GM21576 (cell line): ENCODE data around the gene SV2B.

ENCODE experiments used
- ATAC-seq: cut with Tn5 transposase; IDR thresholded peaks from one replicate; pipeline ENCODE4 v1.9.1; 2021; ENCODE audit warnings: mild to moderate bottlenecking, moderate library complexity; ENCODE audit not compliant: unreplicated experiment

SV2B gene

DNA sequence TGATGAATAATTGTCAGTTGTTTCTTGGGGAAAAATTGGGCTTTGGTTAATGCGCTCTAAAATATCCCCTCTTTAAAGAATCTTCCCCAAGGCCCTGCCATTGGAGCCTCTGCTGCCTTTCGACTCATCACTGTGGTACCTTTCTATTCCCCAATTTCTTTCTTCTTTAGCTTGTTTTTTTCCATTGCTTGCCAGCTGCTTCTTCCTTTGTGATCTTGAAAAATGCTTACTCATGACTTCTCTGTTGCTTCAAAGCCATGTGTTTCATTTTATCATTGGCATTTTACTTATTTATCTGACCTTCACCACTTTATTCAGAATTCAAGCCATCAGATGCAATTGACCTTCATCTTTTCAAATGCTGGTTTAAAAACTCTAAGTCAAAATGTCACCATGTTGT, 84.4 kb downstream of the SV2B start:
- ATAC-seq = no peak

DNA sequence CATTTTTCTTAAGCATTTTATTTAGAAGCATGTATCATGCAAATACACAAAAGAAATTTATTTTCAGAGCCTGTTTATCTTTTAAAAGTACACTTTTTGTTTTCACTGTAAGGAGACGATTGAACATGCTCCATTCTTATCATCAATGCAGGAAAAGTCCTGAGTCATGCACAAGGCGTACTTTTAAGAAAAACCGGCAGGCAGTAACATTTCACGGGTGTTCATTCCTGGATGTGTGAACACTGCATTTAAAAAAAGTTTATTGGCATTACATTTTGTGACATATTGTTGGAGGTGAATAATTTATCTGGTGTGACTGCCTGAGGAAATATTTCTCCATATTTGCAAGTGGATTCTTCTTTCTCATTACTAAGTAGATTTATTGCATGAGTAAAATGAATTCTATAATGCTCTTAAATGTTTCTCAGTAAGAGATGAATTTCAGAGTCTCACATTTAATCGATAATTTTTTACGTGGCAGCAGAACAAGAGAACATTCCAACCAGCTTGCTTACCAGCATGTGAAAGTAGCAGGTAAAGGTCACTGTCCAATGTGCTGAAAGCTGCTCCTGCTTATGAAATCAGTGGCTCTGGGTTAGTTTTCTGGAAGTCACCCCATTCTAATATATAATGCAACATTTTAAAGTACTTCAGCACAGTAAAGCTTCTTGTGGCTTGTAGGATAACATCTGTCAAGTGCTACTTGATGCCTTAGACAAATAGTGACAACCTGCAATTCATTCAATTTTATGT, 87.0 kb downstream of the SV2B start:
- ATAC-seq = no peak

DNA sequence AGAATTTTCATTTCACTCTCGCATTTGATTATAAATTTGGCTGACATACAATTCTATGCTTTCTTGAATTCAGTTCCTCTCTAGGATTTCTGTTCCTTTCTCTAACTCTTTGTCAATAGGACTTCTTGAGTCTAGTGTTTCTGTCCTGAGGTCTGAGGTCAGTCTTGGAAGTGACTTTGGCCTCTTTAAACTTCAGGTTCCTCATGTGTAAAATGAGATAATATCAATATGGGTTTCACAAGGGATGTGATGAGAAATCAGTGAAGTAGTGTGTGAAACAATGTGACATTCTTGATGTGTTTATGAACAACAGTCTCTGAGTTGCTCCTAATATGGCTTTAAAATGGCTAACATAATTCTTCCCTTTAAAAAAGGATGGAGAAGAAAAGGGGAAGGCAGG, 92.2 kb downstream of the SV2B start:
- ATAC-seq = no peak

DNA sequence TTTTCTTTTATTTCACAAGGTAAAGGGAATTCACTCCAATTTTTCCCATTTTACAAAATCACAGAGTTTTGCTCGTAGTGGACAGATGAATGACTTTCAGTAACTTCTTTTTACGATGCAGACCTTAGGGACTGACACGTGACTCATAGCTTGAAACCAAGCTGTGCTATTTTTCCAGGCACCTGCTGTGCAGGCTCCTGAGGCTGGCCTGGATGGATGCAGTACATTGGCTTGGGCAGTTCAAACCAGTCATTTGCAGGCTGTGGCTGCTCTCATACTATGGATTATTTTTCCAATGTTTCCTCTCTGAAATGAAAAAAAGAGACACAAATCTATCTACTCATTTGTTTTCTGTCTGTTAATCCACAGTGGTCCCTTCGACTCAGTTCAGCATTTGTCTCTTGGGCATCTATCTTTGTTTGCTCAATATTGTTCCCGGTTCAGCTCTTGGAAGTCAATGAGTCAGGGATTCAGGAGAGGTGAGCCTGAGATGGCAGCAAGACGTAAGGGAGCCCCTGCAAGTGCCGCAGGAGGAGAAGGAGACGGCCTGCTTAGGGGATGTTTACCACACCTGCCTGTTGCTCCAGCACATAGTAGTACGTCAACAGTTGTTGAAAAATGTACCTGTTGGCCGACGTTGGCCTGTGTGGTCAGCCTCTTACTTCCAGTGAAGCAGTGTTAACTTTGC, 92.8 kb downstream of the SV2B start:
- ATAC-seq = no peak

DNA sequence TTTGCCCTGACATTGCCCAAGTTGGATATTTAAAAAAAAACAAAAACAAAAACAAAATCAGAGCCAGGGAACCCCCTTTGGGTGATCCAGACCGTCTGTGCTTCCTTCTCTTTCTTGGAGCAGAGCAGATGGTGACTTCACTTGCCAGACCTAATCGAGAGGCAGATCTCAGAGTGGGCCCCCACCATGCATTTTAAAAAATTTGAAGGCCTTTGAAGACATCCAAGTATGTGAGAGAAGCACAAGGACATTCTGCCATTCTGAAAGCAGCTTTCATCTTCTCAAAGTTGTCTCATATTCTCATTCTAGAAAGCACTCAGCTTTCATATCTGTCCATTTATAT, 93.3 kb downstream of the SV2B start:
- ATAC-seq = no peak

DNA sequence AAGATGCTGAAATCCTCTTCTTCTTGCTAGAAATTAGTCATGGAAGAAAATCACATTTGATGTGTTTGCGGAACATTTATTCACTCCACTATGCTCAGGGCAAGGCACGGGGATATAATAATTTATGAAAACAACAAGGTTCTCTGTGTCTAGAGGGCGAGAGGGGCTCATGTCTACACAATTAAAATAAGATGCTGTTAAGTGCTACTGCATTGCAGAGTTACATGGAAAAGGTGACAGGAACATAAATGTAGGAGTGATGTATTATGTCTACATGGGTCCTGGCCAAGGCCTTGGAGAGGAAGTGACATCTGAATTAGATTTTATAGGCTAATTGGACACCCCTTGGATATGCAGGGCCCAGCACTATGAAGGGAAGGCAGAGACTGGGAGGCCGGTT, 96.1 kb downstream of the SV2B start:
- ATAC-seq = no peak

DNA sequence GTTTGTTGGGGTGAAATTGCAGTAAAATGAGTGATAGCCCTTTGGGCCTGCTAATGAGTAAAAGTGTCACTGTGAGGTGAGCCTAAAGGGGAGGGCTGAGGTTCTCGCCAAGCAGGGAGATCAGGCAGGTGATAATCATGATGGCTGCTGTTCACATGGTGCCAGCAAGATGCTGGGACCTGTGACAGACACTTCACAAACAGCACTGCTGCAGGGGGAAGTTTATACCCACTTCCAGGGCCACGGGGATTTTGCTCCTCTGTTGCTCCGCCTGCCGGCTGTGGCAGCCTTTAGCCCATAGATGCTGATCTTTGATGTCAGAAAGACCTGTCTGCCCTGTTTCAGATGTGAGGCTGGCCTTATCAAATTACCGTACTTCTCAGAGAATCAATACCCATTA, 96.7 kb downstream of the SV2B start:
- no peak for ATAC-seq

DNA sequence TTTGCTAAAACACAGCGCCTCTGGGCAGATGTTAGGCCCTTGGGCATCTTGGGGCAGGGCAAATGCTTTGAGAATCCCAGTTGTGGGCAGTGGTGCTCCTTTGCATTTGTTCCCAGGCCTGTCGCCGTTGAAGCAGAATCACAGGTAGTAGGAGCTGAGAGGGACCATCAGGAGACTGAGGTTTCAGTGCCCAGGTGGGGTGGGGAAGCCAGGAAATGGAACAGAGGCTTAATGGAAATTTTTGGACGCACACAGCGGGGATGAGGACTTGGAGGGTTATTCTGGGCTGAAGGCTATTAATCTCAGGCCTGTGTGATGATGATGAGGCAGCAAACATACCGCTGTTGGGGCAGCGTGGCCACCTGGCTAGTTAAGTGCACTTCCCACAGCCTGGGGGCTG, 99.5 kb downstream of the SV2B start:
- ATAC-seq = no peak

DNA sequence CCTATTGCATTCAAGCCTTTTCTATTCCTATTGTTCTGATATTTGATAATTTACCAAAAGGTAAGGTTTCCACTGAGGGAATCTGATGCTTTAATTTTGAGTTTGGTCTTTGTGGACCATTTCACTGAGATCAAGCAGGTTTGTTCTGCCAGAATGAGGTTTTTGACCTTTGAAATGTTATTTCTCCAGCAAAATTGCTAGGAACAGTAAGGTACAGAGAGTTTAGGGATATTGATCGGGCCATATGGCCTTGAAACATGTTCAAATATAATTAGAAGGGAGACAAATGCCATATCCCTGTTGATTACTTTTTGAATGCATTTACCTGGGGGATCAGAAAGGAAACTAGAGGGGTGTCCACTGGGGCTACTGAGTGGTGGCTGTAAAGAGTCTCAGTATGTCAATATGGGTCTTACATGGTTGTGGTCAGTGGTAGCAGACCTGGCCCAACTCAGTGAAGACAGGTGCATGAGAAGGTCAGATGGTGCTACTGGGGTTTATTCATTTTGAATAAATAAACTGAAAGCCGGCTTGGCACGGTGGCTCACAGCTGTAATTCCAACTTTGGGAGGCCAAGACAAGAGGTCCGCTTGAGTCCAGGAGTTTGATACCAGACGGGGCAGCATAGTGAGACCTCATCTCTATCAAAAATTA, 100.2 kb downstream of the SV2B start:
- no peak for ATAC-seq

DNA sequence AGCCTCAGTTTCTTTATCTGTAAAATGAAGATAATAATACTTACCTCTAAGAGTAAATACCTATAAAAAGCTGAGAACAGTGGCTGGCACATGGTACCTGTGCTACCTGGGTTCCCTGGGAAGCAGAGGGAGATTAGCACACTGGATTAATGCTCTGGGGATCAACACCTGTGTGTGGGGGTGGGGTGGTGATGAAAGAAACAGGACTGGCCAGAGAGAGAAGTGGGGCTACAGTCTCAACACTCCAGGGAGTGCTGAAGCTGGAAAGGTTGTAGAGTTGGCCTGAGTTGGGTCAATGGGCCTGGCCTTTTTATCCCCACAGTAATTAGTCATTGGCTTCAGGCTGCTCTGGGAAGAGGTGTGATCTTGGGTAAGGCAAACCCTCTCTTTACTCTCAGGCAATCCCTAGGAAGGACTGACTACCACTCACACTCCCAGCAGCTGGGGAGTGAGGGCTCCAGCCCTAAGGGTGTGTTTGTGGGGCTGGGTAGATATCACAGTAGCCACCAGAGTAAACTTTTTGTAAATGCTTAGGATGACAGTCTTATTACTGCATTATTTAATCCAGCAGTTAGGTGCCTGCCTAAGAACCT, 102.5 kb downstream of the SV2B start:
- no peak for ATAC-seq

DNA sequence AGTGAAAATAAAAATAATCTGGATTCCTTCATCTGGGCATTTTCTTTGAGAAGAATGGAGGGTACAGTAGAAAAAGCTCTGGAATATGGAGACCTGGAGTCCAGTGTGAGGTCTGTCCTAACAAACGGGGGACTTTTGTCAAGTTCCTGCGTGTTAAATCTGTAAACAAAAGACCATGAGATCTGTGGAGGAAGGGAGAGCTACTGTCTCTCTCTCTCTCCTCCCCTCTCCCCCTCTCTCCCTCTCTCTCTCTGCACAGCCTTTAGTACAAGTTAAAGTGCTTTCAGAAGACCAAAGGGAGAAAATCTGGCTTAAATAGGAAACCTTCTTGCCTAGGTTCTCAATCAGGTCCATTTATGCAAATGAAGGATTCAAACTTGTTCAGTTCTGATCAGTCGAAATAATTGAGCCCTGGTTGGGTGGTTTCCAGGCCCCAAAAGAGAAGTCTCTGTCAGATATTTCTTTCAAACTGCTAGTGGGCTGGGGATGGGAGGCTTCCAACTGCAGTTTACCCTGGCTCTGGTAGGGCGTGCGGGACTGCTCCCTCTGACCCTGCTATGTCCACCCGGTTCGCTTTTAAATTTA, 103.7 kb downstream of the SV2B start:
- ATAC-seq = no peak

DNA sequence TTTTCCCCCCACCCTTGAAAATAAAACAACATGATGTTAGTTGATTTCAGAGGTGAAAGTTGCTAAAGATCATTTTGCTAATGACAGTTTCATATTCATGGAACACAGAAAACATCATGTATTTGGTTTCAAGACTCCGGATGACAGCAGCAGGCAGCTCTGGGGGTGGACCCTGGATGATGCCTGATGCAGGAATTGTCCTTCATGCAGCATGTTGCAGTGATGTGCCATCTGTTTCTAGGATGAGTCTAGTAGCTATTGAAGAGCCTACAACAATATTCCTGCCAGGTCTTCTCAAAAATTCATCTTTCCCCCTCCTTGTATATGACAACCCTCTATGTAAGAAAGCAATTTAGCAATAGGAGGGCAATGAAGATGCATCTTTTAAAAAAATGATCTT, 108.3 kb downstream of the SV2B start:
- no peak for ATAC-seq

DNA sequence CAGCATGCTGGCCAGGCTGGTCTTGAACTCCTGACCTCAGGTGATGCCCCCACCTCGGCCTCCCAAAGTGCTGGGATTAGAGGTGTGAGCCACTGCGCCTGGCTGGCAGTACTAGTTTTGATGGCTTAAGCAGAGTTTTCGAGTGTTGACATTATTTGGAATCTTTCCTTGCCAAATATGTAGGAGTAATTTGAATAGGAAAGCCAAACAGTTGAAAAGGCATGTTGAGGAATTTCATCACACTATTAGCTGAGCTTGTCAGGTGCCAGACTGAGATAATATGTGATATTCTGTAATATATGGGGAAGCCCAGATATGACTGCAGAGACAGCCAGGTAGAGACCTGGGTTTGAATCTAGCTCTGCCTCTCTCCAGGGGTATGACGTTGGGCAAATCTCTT, 109.3 kb downstream of the SV2B start:
- no peak for ATAC-seq

DNA sequence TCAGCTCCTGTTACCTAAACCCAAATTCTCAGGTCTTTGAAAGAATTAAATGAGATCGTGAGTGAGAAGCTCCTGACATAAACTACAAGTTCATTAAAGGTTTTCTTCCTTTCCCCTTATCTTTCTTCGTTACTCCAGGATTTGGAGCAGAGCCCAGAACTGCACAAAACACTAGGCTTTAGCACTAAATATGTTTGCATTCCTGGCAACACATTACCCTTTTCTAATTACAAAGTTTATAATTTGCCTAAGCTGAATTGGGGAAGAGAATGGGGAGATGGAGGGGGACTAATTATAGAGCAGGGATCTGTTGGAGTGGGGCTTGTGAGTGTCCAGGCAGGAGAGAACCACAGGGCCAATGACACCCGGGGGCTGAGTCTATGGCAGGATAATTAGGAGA, 109.7 kb downstream of the SV2B start:
- no peak for ATAC-seq

DNA sequence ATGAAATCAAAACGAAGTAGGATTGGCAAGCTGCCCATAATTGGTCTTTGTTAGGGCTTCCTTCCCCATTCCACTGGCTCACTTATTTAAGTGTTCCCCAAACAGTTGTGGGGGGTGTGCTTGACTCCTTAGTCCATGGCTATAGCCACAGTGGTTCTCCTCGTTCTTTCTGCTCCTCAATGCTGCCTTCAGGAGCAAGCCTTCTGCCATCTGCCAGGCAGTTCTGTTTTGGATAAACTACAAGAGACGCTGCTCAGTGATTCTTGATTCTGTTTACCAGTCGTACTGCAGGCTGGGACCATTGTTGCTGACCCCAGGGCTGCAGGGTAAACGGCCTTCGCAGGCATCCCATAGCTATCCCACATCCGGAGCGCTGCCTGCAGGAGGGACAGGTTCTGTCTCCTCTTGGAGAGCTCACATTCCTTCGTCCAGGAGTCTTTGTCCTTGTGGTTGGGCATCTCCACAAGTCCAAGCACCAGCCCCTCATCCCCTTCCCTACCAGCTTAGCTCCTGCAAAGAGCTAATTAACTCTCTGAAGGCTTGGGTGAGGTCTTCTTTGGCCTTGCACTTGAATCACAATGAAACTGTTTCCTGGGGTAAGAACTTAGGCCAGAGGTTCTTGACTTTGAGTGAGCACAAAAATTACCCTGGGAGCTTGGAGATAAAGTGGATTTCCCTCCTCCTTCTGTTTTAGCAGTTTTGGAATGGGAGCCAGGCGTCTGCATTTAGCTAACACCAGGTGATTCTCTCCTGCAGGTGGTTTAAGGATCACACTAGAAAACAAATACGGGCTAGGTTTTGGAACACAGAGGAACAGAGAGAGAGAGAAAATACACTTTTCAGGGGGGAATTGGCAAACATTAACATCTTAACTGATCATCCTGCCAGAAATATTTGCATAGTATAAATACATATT, 114.9 kb downstream of the SV2B start:
- no peak for ATAC-seq

DNA sequence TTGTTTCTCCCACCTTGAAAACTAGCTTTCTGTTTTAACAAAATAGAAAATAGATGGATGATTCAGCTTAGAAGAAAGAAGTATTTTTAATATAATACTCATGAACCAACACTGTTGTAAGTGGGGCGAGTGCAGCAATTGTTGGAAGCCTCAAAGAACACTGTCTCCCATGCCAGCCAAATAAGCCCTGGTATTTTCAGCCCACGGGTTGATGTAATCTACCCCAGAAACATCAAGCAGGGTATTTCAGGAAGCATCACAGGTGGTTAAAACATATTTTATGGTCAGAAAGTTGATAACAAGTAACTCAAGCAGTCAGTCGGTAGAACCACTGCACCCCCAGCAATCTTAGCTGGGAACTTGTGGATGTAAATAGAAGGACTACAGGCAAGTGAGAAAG, 115.9 kb downstream of the SV2B start:
- ATAC-seq = no peak

DNA sequence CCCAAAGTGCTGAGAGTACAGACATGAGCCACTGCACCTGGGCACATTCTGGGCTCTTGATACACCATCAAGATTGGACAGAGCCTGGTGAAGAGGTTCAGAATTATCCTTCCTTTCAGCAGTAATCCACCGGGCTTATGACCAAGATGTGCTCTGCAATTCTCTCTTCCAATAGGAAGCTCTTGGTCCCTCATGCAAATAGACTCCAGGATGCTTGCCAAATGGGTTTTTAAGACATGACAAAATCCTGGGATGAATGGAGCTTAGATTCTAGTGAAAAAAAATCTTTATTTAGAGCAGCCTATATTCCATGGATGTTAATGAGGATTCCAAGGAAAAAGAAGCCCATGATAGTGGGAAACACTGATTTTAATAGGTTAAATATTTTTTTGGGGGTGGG, 119.1 kb downstream of the SV2B start:
- no peak for ATAC-seq

DNA sequence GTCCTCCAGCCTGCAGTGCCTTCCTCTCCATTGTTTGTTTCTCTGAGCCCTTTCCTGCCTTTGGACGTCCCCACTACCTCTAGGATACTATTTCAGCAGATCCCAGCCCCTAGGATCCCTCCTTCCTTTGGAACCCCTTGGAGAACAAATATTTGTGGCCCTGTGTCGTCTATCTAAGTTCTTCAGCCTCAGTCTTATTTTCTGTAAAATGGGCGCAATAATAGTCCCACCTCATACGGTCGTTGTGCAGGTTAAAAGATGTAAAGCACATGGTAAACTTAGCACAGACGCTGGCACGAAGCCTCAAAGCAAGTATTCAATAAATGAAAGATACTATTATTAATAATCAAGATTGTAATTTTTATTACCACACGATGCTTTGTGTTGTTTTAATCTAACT, 122.0 kb downstream of the SV2B start:
- ATAC-seq = no peak

DNA sequence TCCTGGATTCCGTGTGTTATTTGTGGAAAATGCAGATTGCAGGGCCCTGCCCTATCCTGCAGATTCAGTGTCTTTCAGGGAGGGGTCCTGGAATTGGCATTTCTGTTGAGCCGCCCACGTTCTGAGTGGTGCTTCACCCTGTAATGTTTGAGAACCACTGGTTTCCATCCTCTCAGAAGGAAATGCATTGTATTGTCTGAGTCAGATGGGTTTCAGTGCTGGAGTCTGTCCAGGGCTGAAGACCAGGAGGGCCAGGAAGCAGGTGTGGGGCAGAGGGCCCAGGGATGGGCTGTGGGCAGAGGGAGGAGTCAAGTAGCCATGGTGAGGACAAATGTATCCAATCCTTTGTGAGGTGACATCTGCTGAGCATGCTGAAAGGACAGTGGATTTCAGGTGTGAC, 123.8 kb downstream of the SV2B start:
- ATAC-seq = no peak

DNA sequence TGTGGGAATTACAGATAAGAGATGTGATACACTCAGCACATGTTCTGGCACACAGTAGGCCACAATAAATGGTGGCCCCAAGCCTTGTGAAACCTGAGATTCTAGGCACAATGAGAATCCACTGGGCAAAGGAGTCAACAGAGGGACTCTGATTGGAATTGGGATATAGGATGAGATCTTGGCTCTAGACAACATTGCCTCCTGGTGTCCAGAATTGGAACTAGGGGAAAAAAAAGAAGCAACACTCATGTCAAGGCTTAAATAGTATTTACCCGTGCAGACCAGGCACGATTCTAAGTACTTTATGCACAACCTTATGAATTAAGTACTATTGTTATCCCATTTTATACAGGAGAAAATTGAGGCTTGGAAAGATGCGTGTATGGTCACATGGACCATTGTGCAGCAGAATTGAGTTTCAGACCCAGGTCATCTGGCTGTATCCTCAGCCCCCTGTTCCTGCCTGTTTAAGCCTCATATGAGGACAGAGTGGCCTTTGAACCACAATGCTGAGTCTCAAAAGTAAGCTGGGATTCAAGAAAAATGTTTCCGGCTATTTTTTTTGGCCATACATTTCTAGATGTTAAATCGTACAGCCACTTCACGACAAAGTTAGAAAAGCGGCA, 124.8 kb downstream of the SV2B start:
- ATAC-seq = no peak
